ENCODE data around the gene CFL1.

CFL1 gene

GRCh38 chr11:65862191-65862735, 4.3 kb upstream of the CFL1 start:
- peaks cover 5% of the 10 kb centered on the region for H3K4me1 ChIP-seq
- peaks cover 2% of the 10 kb centered on the region for H3K79me2 ChIP-seq
- H3K27ac ChIP-seq = no peak overlapping the region
- H3K9me3 ChIP-seq (ENCODE audit: control insufficient read depth, low read length) = no peaks in the 10 kb centered on the region
- H3K4me2 ChIP-seq (ENCODE audit: low read length) = no peak overlapping the region
- no peak overlapping the region for H2AFZ ChIP-seq
- no peak for TF ChIP-seq CTCF (IDR thresholded peaks at IDR 0.05)
- no peaks in the 10 kb centered on the region for H3K36me3 ChIP-seq (ENCODE audit: control insufficient read depth, insufficient read depth, low read length)
- H3K4me3 ChIP-seq (ENCODE audit: low read depth, low read length) = no peak overlapping the region
- no peaks in the 10 kb centered on the region for H3K27me3 ChIP-seq (ENCODE audit: control insufficient read depth, insufficient read depth, low read length)
- H3K9ac ChIP-seq = no peak overlapping the region

- Histone ChIP-seq H3K9ac (no peak overlapping the region), H3K4me3 (ENCODE audit: low read depth, low read length) (peak overlapping the region; percentile 90), H3K79me2 (peaks cover 4% of the 10 kb centered on the region), H2AFZ (no peak overlapping the region), H3K4me2 (ENCODE audit: low read length) (peak overlapping the region; percentile 97), H3K27ac (no peak overlapping the region), H3K4me1 (peaks cover 5% of the 10 kb centered on the region), H3K36me3 (ENCODE audit: control insufficient read depth, insufficient read depth, low read length) (no peaks in the 10 kb centered on the region), H3K27me3 (ENCODE audit: control insufficient read depth, insufficient read depth, low read length) (no peaks in the 10 kb centered on the region), H3K9me3 (ENCODE audit: control insufficient read depth, low read length) (no peaks in the 10 kb centered on the region)
- no peak for TF ChIP-seq CTCF (IDR thresholded peaks at IDR 0.05)
These were observed 3.7 kb upstream of the CFL1 start for GRCh38 chr11:65861533-65862183.

DNA sequence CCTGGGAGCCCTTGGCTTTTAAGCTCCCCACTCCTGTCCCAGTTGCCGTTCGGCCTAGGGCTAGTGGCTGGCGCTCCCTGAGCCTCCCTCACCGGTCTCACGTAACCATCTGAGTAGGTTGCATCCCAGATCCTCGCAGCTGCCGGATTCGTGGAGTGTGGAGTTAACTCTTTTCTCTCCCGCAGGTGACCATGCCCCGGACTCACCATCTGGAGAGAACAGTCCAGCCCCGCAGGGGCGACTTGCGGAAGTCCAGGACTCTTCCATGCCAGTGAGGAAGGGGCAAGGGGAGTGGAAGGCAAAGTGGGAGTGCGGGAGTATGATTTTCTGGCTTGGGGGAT, 3.2 kb upstream of the CFL1 start:
- Histone ChIP-seq H2AFZ (peak overlapping the region; percentile 80), H3K9me3 (ENCODE audit: control insufficient read depth, low read length) (no peaks in the 10 kb centered on the region), H3K4me2 (ENCODE audit: low read length) (peak overlapping the region; percentile 97), H3K79me2 (peaks cover 5% of the 10 kb centered on the region), H3K9ac (peak overlapping the region; percentile 84), H3K4me3 (ENCODE audit: low read depth, low read length) (peak overlapping the region; percentile 90), H3K27me3 (ENCODE audit: control insufficient read depth, insufficient read depth, low read length) (no peaks in the 10 kb centered on the region), H3K27ac (peak overlapping the region; percentile 100), H3K4me1 (peaks cover 9% of the 10 kb centered on the region), H3K36me3 (ENCODE audit: control insufficient read depth, insufficient read depth, low read length) (no peaks in the 10 kb centered on the region)
- no peak for TF ChIP-seq CTCF (IDR thresholded peaks at IDR 0.05)

- H3K79me2 ChIP-seq = peaks cover 5% of the 10 kb centered on the region
- peak; percentile 76 for TF ChIP-seq CTCF (IDR thresholded peaks at IDR 0.05)
- no peaks in the 10 kb centered on the region for H3K9me3 ChIP-seq (ENCODE audit: control insufficient read depth, low read length)
- H3K36me3 ChIP-seq (ENCODE audit: control insufficient read depth, insufficient read depth, low read length) = no peaks in the 10 kb centered on the region
- H3K27ac ChIP-seq = peak within 1 kb of the TSS; percentile 100
- H3K4me1 ChIP-seq = peaks cover 11% of the 10 kb centered on the region
- H3K9ac ChIP-seq = peak within 1 kb of the TSS; percentile 84
- H3K27me3 ChIP-seq (ENCODE audit: control insufficient read depth, insufficient read depth, low read length) = no peaks in the 10 kb centered on the region
- peak within 1 kb of the TSS; percentile 97 for H3K4me2 ChIP-seq (ENCODE audit: low read length)
- H2AFZ ChIP-seq = peak within 1 kb of the TSS; percentile 80
- peak within 1 kb of the TSS; percentile 90 for H3K4me3 ChIP-seq (ENCODE audit: low read depth, low read length)
These were observed 2.5 kb upstream of the CFL1 start, which contains the start of gene MUS81 for GRCh38 chr11:65860278-65861164. TSS of gene MUS81 (plus strand) at chr11:65860433. CDS start at chr11:65860754, 321 bp downstream.

Data from parathyroid adenoma (tissue), 2 donors.